Putamen (tissue), 1 donor: ENCODE results near the gene PRKCB.
"Not testable (repeated sequence)": the region's sequence is repeated elsewhere in the genome, so short reads cannot be mapped to it uniquely, and the experiment has no call there.

Source experiments
- DNase-seq: peaks from one replicate; pipeline ENCODE4 v3.0.0-alpha.2; 2016; ENCODE audit warnings: low spot score

Gene PRKCB

DNA sequence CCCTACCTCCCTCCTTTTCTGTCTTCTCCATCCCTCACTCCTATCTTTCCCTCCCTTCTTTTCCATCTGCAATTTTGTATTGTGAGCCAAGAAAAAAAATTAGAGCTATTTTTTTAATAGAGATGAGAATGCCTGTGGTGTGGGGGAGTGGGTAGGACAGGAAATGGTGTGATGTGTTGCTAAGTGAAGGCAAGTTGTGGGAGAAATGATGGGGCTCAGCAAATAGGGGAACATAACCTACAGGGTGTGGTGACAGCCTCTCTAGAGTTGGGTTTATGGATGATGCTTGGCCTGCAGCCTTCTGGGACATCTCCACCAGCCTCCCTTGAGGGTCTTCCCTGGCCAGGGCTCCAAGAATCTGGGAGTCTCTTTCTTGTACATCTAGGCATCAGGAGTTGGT, 257.3 kb downstream of the PRKCB start:
- DNase-seq, result no peak

GRCh38 chr16:24094660-24095059, 258.9 kb downstream of the PRKCB start:
- DNase-seq, result no peak

DNA sequence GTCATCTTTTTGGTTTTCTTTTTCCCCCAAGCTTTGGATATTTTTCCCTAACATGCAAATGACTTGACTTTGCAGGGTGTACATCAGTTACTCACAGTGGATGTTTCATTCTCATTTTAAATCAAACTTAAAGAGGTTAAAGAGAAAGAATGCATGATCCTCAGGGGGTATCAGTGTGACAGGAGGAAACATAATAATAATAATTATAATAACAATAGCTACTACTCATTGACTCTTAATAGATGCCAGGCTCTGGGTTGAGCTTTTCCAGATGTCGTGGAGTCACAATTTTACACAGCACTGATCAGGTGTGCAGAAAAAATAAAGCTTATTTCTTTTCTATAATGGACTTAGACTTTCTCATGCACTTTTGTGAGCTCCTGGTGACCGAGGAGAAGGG, 263.1 kb downstream of the PRKCB start:
- DNase-seq, result no peak

DNA sequence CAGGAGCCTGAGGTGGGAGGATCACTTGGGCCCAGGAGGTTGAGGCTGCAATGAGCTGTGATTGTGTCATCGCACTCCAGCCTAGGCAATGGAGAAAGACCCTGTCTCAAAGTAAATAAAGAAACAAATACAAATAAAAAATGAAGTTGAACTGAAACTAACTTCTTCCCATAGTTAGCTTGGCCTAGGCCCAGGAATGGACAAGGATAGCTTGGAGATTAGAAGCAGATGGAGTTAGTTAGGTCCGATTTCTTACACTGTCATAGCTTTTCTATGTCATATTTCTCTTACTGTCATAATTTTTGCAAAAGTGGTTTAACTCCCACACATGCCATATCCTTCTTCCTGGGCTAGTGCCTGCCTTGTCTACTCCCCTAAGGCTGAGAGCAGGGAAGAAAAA, 265.6 kb downstream of the PRKCB start:
- DNase-seq, result no peak

DNA sequence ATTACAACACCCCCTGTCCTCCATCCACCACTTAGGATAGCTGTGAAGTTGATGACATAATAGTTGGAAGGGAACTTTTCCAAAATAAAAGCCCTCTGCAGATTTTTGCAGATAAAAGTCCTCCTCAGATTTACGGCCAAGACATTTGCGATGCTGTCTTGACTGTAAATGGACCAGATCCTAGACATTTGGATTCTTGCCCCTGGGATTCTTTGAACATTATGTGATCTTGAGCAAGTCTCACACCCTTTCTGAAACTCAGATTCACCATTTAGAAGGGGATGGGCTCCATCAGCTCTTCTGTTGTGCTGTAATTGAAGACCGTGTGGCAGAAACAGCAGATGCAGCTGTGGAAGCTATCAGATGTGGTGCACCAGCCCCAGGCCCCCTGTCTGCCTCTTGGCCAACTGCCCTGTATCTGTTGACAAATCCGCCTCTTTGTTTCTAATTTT, 266.5 kb downstream of the PRKCB start:
- peak; percentile 60 for DNase-seq

DNA sequence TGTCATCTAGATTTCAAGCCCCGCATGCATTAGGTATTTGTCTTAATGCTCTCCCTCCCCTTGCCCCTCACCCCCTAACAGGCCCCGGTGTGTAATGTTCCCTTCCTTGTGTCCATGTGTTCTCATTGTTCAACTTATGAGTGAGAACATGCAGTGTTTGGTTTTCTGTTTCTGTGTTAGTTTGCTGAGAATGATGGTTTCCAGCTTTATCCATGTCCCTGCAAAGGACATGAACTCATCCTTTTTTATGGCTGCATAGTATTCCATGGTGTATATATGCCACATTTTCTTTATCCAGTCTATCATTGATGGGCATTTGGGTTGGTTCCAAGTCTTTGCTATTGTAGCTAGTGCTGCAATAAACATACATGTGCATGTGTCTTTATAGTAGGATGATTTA, 269.7 kb downstream of the PRKCB start:
- not testable (repeated sequence) for DNase-seq

DNA sequence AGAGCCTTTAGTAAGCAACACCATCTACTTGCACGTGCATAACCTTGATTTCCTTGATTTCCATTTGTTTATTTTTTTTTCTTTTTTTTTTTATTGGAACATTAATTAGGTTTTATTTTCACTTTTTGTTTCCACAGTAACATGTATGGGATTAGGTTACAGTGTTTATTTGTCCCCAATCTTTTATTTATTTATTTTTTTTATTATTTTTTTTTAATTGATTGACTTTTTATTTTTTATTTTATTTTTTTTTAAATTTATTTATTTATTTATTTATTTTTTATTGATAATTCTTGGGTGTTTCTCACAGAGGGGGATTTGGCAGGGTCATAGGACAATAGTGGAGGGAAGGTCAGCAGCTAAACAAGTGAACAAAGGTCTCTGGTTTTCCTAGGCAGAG, 272.3 kb downstream of the PRKCB start:
- not testable (repeated sequence) for DNase-seq

GRCh38 chr16:24111724-24112302, 276.0 kb downstream of the PRKCB start:
- no peak for DNase-seq

DNA sequence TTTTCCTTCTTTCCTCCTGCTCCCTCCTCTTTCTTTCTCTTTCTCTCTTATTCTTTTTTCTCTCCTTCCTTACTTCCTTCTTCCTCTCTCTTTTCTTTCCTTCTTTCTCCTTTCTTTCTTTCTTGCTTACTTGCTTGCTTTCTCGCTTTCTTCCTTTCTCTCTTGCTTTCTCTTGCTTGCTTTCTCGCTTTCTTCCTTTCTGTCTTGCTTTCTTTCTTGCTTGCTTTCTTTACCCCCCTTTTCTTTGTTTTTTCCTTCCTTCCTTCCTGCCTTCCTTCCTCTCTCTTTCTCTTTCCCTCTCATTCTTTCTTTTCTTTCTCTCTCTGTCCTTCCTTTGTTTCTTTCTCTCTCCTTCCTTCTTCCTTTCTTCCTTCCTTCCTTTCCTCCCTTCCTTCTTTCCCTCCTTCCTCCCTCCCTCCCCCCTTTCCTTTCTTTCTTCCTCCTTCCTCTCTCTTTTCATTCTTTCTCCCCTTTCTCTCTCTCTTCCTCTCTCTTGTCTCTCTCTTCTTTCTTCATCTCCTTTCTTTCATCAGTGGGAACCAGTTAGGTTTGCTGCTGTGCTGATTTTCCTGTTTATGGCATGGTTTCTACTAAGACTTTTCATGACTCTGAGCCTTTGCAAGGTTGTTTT, 277.4 kb downstream of the PRKCB start:
- DNase-seq, result no peak

DNA sequence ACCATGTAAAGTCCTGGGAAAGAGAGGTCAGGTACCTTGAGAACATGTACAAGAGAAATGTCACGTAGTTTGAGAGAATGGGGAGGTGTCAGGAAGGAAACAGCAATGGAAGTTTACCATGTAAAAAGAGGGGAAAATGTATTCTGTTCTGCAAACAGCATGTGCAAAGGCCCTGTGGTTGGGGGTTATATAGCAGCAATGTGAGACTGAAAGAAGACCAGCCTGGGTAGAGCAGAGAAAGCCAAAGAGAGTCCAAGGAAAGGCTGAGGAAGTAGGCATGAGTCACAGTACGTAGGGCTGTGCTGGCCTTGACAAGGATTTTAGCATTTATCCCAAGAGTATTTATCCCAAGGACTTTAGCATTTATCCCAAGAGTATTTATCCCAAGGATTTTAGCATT, 279.1 kb downstream of the PRKCB start:
- no peak for DNase-seq

GRCh38 chr16:24116046-24116776, 280.4 kb downstream of the PRKCB start:
- no peak for DNase-seq

GRCh38 chr16:24116989-24117388, 281.2 kb downstream of the PRKCB start:
- DNase-seq, result no peak

DNA sequence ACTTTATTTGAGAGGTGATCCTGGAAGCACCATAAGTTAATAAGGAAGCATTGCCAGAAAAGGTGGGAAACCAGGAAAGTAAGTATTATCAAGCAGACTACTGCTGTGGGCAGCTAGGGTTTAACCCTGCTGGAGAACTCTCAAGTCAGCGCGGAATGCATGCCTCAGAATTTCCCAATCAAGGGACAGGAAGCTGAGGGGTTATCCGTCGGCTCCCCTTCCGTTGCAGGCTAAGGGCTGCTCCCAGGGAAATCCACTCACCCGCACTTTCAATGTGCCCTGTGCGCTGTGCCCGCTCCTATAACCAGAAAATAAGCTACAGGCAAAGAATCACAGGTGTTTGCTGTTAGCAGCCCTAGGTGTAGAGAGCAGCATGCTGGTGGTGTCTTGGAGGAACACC, 281.9 kb downstream of the PRKCB start:
- DNase-seq, result no peak

GRCh38 chr16:24118126-24118821, 282.5 kb downstream of the PRKCB start:
- DNase-seq, result no peak

GRCh38 chr16:24119807-24120206, 284.0 kb downstream of the PRKCB start:
- DNase-seq, result no peak

- no peak for DNase-seq
Observed at GRCh38 chr16:24123275-24123674, 287.5 kb downstream of the PRKCB start.

GRCh38 chr16:24124291-24124690, 288.5 kb downstream of the PRKCB start:
- DNase-seq, result no peak

- no peak for DNase-seq
Observed at GRCh38 chr16:24125214-24125613, 289.4 kb downstream of the PRKCB start.

GRCh38 chr16:24129412-24129918, 293.7 kb downstream of the PRKCB start:
- DNase-seq, result no peak

DNA sequence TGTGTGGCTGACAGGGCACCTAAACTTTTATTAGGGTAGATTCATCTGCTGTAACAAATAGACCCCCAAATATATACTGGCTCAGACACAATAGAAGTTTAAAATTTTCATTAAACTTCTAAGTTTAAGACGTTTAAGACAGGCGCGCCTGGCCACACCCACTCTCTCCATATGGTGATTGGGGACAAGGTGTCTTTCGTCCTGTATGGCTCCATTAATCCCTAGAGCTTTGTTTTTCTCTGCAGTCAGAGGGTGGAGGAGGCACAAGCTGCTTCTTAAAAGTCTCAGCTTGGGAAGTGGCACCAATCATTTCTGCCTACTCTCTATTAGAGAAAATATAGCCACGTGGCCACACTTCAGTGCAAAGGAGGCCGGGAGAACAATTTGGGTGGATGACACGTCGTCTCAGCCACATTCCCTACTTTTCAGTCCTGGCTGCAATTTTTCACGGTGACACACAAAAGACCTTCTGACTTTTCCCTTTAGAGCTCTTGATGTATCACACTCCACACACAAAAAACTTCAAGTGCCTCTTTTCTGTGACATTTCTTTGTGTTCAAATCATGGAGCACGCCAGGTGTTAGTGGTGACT, 294.8 kb downstream of the PRKCB start:
- DNase-seq, result no peak

GRCh38 chr16:24131294-24131693, 295.5 kb downstream of the PRKCB start:
- no peak for DNase-seq
